NCI-H1436 (cell line): ENCODE measurements around the gene SCFD2.

ENCODE experiments used
- DNase-seq: peaks from one replicate; lab custom pipeline; 2025; lab: John Stamatoyannopoulos, UW

The SCFD2 gene

GRCh38 chr4:52824270-52824602 lies 541.6 kb downstream of the SCFD2 start:
- no peak for DNase-seq

GRCh38 chr4:52823702-52824092 lies 542.2 kb downstream of the SCFD2 start:
- DNase-seq: no peak
